DMS53 treated with DMSO at 0.1 percent for 48 hours (cell line): ENCODE measurements around the gene RHBDF1.
"Not testable (repeated sequence)": the region's sequence is repeated elsewhere in the genome, so short reads cannot be mapped to it uniquely, and the experiment has no call there.

Source experiments
- DNase-seq: peaks from one replicate; lab custom pipeline; 2025; ENCODE audit not compliant: unreplicated experiment; lab: John Stamatoyannopoulos, UW

The RHBDF1 gene

GRCh38 chr16:59440-60059 lies 12.9 kb downstream of the RHBDF1 start:
- DNase-seq, result no peak

- no peak for DNase-seq
Observed at GRCh38 chr16:58491-59439, 13.7 kb downstream of the RHBDF1 start.

- no peak for DNase-seq
Observed at GRCh38 chr16:57711-58110, 14.7 kb downstream of the RHBDF1 start.

- DNase-seq, result no peak
Observed at GRCh38 chr16:56231-56927, 16.1 kb downstream of the RHBDF1 start.

- no peak for DNase-seq
Observed at GRCh38 chr16:55571-56136, 16.8 kb downstream of the RHBDF1 start.

- DNase-seq, result no peak
Observed at GRCh38 chr16:54237-54581, 18.2 kb downstream of the RHBDF1 start.

GRCh38 chr16:53346-54236 lies 18.8 kb downstream of the RHBDF1 start, which contains the start of the genes POLR3K and SNRNP25:
Gene POLR3K, minus strand, starts transcription at chr16:53608. Its CDS starts 22 bp downstream, at chr16:53586.
Gene SNRNP25, plus strand, starts transcription at chr16:53828. Its CDS starts 189 bp downstream, at chr16:54017.
- peak; percentile 87 for DNase-seq

- DNase-seq, result no peak
Observed at GRCh38 chr16:50769-51591, 21.5 kb downstream of the RHBDF1 start.

GRCh38 chr16:47234-47633 lies 25.2 kb downstream of the RHBDF1 start:
- DNase-seq, result no peak

GRCh38 chr16:46510-46909 lies 25.9 kb downstream of the RHBDF1 start:
- DNase-seq, result not testable (repeated sequence)

GRCh38 chr16:45454-45853 lies 27.0 kb downstream of the RHBDF1 start:
- peak; percentile 49 for DNase-seq

- no peak for DNase-seq
Observed at GRCh38 chr16:44655-45054, 27.8 kb downstream of the RHBDF1 start.

GRCh38 chr16:43294-43693 lies 29.1 kb downstream of the RHBDF1 start:
- DNase-seq, result no peak

- DNase-seq, result no peak
Observed at GRCh38 chr16:42691-43090, 29.7 kb downstream of the RHBDF1 start.

GRCh38 chr16:42069-42457 lies 30.4 kb downstream of the RHBDF1 start:
- DNase-seq, result no peak

GRCh38 chr16:41439-42068 lies 30.9 kb downstream of the RHBDF1 start:
- no peak for DNase-seq

GRCh38 chr16:38941-39892 lies 33.2 kb downstream of the RHBDF1 start:
- DNase-seq, result peak; percentile 61

GRCh38 chr16:38206-38605 lies 34.2 kb downstream of the RHBDF1 start:
- not testable (repeated sequence) for DNase-seq
